Measurements from ENCODE around the gene USP51. TPM values are rescaled to one million over a fixed set of nuclear protein-coding genes. Genes with fewer than 3 reads are reported as not detected.
"Not testable (repeated sequence)": the region's sequence is repeated elsewhere in the genome, so short reads cannot be mapped to it uniquely, and the experiment has no call there.

USP51 gene
- polyA plus RNA-seq, 3 donors: 0.05 to 0.18 TPM; not detected in 1

- no peaks in the 10 kb centered on the region for H3K4me1 ChIP-seq (ENCODE audit: control insufficient read depth in 1 of 2, insufficient read depth in 2 of 2, low read length in 2 of 2)
- H3K4me3 ChIP-seq (replicated peaks in 1 of 3; ENCODE audit: low read depth in 2 of 3, low read length in 3 of 3): no peak overlapping the region
- no peak overlapping the region for H2AFZ ChIP-seq (ENCODE audit: insufficient read depth, low read depth, low read length, poor library complexity, severe bottlenecking)
- intact Hi-C loops (cut with micrococcal nuclease): no loop called here
- no peaks in the 10 kb centered on the region for H4K20me1 ChIP-seq (ENCODE audit: insufficient read depth, low read length)
- peaks cover 0 to 3% (median 0%) of the 10 kb centered on the region in 7 donors for H3K9me3 Mint-ChIP-seq
- no peak for DNase-seq
- no peak overlapping the region for H3K27ac Mint-ChIP-seq
- 88% methylated on average over 1 of the region's 3 CpGs for WGBS (ENCODE audit: insufficient coverage)
- no peak overlapping the region for H3K27ac ChIP-seq (ENCODE audit: low read depth in 1 of 2, low read length in 2 of 2)
- peaks cover 0 to 2% (median 1%) of the 10 kb centered on the region in 3 donors for H3K27me3 Mint-ChIP-seq (ENCODE audit: low read depth in 3 of 3)
- H3K36me3 ChIP-seq (replicated peaks in 1 of 2; ENCODE audit: control insufficient read depth in 1 of 2, insufficient read depth in 2 of 2, low read length in 2 of 2): no peaks in the 10 kb centered on the region
- no peak overlapping the region for H3K4me3 Mint-ChIP-seq
- no peaks in the 10 kb centered on the region for H3K79me2 ChIP-seq (ENCODE audit: insufficient read depth, low read length)
- H3K9ac ChIP-seq (ENCODE audit: insufficient read depth, low read length, poor library complexity, severe bottlenecking): no peak overlapping the region
- H3K4me2 ChIP-seq (replicated peaks; ENCODE audit: extremely low read depth, low read length, poor library complexity, severe bottlenecking): no peak overlapping the region
- TF ChIP-seq, protein P1, sequence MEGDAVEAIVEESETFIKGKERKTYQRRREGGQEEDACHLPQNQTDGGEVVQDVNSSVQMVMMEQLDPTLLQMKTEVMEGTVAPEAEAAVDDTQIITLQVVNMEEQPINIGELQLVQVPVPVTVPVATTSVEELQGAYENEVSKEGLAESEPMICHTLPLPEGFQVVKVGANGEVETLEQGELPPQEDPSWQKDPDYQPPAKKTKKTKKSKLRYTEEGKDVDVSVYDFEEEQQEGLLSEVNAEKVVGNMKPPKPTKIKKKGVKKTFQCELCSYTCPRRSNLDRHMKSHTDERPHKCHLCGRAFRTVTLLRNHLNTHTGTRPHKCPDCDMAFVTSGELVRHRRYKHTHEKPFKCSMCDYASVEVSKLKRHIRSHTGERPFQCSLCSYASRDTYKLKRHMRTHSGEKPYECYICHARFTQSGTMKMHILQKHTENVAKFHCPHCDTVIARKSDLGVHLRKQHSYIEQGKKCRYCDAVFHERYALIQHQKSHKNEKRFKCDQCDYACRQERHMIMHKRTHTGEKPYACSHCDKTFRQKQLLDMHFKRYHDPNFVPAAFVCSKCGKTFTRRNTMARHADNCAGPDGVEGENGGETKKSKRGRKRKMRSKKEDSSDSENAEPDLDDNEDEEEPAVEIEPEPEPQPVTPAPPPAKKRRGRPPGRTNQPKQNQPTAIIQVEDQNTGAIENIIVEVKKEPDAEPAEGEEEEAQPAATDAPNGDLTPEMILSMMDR (IDR thresholded peaks at IDR 0.05): no peak
- no peaks in the 10 kb centered on the region for H3K9me3 ChIP-seq (replicated peaks in 1 of 2; ENCODE audit: control insufficient read depth in 1 of 2, insufficient read depth in 1 of 2, low read length in 2 of 2)
- no peaks in the 10 kb centered on the region for H3K27me3 ChIP-seq (ENCODE audit: control insufficient read depth in 2 of 2, insufficient read depth in 2 of 2, low read length in 2 of 2)
- no peaks in the 10 kb centered on the region for H3K36me3 Mint-ChIP-seq
- H3K4me1 Mint-ChIP-seq: no peaks in the 10 kb centered on the region
Measured at GRCh38 chrX:55521687-55522086, 32.0 kb upstream of the USP51 start.

GRCh38 chrX:55516794-55517481 lies 27.3 kb upstream of the USP51 start:
- no CpG with 5 or more reads among the region's 10 CpGs for WGBS (ENCODE audit: insufficient coverage)

GRCh38 chrX:55513045-55513737 lies 23.5 kb upstream of the USP51 start:
- H3K27me3 ChIP-seq (ENCODE audit: control insufficient read depth in 2 of 2, insufficient read depth in 2 of 2, low read length in 2 of 2); H3K27me3 Mint-ChIP-seq (ENCODE audit: low read depth in 3 of 3); H3K27ac Mint-ChIP-seq; H3K4me1 Mint-ChIP-seq; H3K79me2 ChIP-seq (ENCODE audit: insufficient read depth, low read length); H3K36me3 Mint-ChIP-seq; H3K4me3 ChIP-seq (replicated peaks in 1 of 3; ENCODE audit: low read depth in 2 of 3, low read length in 3 of 3); H3K4me2 ChIP-seq (replicated peaks; ENCODE audit: extremely low read depth, low read length, poor library complexity, severe bottlenecking); H3K4me1 ChIP-seq (ENCODE audit: control insufficient read depth in 1 of 2, insufficient read depth in 2 of 2, low read length in 2 of 2); H3K9me3 ChIP-seq (replicated peaks in 1 of 2; ENCODE audit: control insufficient read depth in 1 of 2, insufficient read depth in 1 of 2, low read length in 2 of 2); H4K20me1 ChIP-seq (ENCODE audit: insufficient read depth, low read length); H3K4me3 Mint-ChIP-seq; H3K9me3 Mint-ChIP-seq; H2AFZ ChIP-seq (ENCODE audit: insufficient read depth, low read depth, low read length, poor library complexity, severe bottlenecking); H3K27ac ChIP-seq (ENCODE audit: low read depth in 1 of 2, low read length in 2 of 2); H3K9ac ChIP-seq (ENCODE audit: insufficient read depth, low read length, poor library complexity, severe bottlenecking); H3K36me3 ChIP-seq (replicated peaks in 1 of 2; ENCODE audit: control insufficient read depth in 1 of 2, insufficient read depth in 2 of 2, low read length in 2 of 2); DNase-seq; intact Hi-C loops (cut with micrococcal nuclease): not testable (repeated sequence)
- no CpG with 5 or more reads among the region's 6 CpGs for WGBS (ENCODE audit: insufficient coverage)

More at GRCh38 chrX:55516794-55517481, 27.3 kb upstream of the USP51 start:
- H3K4me1 ChIP-seq (ENCODE audit: control insufficient read depth in 1 of 2, insufficient read depth in 2 of 2, low read length in 2 of 2); H3K36me3 ChIP-seq (replicated peaks in 1 of 2; ENCODE audit: control insufficient read depth in 1 of 2, insufficient read depth in 2 of 2, low read length in 2 of 2); H3K4me3 Mint-ChIP-seq; H3K9me3 Mint-ChIP-seq; intact Hi-C loops (cut with micrococcal nuclease); H3K9me3 ChIP-seq (replicated peaks in 1 of 2; ENCODE audit: control insufficient read depth in 1 of 2, insufficient read depth in 1 of 2, low read length in 2 of 2); H3K4me3 ChIP-seq (replicated peaks in 1 of 3; ENCODE audit: low read depth in 2 of 3, low read length in 3 of 3); H3K27me3 Mint-ChIP-seq (ENCODE audit: low read depth in 3 of 3); H3K27ac Mint-ChIP-seq; H4K20me1 ChIP-seq (ENCODE audit: insufficient read depth, low read length); H3K4me2 ChIP-seq (replicated peaks; ENCODE audit: extremely low read depth, low read length, poor library complexity, severe bottlenecking); H3K27ac ChIP-seq (ENCODE audit: low read depth in 1 of 2, low read length in 2 of 2); H3K36me3 Mint-ChIP-seq; H3K4me1 Mint-ChIP-seq; H3K27me3 ChIP-seq (ENCODE audit: control insufficient read depth in 2 of 2, insufficient read depth in 2 of 2, low read length in 2 of 2); H2AFZ ChIP-seq (ENCODE audit: insufficient read depth, low read depth, low read length, poor library complexity, severe bottlenecking); DNase-seq; H3K79me2 ChIP-seq (ENCODE audit: insufficient read depth, low read length); H3K9ac ChIP-seq (ENCODE audit: insufficient read depth, low read length, poor library complexity, severe bottlenecking): not testable (repeated sequence)

Measured in CD14-positive monocyte (primary cell).